HTERT RPE-1 (cell line): Measurements from ENCODE around the gene OR51A7.
"Not testable (repeated sequence)": the region's sequence is repeated elsewhere in the genome, so short reads cannot be mapped to it uniquely, and the experiment has no call there.

Experiments used
- in situ Hi-C: fragments of 300-500 bp; cut with MboI; formaldehyde crosslinking; loops from 4 replicates; pipeline ENCODE4 v1.14.3; 2020; ENCODE audit warnings: low sequenced_read_pairs

OR51A7 gene, protein sequence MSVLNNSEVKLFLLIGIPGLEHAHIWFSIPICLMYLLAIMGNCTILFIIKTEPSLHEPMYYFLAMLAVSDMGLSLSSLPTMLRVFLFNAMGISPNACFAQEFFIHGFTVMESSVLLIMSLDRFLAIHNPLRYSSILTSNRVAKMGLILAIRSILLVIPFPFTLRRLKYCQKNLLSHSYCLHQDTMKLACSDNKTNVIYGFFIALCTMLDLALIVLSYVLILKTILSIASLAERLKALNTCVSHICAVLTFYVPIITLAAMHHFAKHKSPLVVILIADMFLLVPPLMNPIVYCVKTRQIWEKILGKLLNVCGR

DNA sequence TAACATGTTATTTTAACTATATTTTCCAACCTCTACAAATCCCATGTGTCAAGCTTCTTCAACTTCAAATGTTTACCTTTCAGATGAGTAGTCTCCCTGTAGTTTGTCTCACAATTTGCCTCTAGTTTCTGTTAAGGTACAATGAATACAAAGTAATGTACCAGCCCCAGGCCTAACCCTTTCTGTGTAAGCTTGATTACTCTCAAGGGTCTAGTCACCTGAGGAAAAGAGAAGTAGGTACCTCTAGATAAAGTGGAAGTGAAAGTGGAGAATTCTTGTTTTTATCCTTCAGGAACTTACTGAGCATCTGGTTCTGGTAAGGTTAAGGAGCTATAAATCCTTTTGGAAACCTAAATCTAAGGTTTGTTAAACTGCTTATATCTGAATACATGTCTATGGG lies at the start of gene OR51A7:
TSS of gene OR51A7 (plus strand) at position 300 of the 400 bp plus-strand sequence. CDS start 3,587 bp downstream, outside the sequence.
- in situ Hi-C loops: no loop called here

DNA sequence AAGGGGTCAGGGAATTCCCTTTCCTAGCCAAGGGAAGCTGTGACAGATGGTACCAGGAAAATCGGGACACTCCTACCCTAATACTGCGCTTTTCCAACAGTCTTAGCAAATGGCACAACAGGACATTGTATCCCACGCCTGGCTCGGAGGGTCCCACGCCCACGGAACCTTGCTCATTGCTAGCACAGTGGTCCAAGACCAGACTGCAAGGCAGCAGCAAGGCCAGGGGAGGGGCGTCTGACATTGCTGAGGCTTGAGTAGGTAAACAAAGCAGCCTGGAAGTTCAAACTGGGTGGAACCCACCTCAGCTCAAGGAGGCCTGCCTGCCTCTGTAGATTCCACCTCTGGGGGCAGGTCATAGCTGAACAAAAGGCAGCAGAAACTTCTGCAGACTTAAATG lies 49.3 kb upstream of the OR51A7 start:
- in situ Hi-C loops: not testable (repeated sequence)

DNA sequence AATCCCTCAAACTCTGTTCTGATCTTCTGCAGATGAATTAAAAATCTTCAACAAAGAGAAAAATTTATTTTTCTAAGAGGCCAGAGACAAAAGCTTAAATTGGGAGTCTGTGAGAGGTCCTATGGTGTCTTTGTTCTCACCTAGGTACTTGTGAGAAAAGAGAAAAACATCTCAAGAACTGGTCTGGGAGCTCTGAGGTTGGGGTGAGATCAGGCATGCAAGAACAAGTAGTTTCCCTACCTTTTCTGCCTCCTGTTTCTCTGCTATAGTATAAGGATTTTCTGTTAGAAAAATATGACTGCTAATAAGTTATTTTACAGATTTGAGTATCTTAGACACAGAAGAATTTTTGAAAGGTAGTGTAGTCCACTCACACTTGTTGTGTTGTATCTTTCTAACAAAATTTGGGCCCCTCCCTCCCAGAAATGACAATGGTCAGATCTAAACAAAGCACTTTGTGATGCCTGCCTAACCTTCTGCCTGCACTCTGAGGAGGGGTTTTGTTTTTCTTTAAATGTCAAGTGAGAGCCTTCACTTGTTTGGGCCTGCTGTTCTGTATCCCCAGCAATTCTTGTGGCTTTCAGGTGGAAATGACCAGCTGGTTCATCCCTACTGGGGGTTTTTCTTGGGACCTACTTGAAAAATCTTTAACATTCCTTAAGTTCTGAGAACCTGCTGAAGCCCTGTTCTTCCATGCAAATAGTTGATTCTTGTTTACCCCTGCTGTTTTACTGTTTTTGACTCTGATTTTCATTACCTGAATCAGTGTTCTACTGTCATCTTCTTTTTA lies 40.9 kb upstream of the OR51A7 start:
- in situ Hi-C loops: no loop called here

DNA sequence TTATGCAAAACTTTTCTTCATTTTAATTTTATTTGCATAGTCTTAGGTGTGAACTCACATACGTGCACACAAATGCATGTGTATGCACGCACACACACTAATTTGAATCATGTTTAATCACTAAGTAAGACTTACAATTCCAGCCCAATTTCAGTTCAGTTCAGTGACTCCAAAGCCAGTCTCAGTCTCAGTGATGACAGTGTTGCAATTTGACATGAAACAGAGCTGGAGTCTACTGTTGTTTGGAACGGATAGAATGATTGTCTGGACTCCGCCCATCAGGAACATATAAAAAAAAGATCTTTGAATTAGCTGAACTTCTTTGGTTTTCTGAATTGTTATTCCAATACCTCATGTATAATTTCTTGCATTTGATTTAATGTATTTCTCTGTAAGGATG lies 39.7 kb upstream of the OR51A7 start:
- in situ Hi-C loops: no loop called here

DNA sequence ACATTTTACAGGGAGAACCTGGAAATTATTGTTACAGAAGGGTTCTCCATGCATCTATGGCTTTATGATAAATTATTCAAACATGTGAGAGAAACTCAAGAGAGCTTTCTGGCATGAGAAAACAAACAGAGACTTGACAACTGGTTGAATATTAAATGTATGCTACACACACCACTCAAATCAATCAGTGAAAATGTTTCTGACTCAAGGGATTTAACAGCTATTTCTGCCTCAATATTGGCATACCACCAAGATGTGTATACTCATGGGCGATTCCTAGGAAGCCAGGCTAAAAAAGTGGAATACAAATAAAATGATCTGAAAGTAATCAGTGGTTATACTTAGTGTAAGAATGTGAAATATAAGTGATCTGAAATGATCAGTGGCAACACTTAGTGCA lies 37.7 kb upstream of the OR51A7 start:
- in situ Hi-C loops: no loop called here

DNA sequence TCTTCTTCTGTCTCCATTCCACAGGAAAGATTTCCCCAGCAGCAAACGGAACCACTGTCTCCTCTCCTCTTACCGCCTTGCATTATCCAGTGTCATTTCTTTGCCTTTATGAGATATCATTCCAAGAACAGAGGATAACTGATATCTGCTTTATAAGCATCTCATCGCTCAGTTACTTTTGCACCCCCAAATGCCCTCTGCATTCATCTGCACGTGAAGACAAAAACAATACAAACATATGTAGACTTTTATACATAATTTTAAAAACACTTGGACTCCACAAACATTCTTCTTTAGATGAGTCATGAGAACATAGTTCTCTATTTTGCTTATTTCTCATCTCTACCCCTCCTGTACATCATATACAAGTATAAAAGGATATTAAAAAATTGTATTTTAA lies 22.4 kb upstream of the OR51A7 start:
- in situ Hi-C loops: no loop called here

DNA sequence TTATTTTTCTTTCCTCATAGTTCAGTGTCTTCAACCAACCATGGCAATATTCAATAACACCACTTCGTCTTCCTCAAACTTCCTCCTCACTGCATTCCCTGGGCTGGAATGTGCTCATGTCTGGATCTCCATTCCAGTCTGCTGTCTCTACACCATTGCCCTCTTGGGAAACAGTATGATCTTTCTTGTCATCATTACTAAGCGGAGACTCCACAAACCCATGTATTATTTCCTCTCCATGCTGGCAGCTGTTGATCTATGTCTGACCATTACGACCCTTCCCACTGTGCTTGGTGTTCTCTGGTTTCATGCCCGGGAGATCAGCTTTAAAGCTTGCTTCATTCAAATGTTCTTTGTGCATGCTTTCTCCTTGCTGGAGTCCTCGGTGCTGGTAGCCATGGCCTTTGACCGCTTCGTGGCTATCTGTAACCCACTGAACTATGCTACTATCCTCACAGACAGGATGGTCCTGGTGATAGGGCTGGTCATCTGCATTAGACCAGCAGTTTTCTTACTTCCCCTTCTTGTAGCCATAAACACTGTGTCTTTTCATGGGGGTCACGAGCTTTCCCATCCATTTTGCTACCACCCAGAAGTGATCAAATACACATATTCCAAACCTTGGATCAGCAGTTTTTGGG lies 21.6 kb upstream of the OR51A7 start, which contains the start of gene OR51T1:
TSS of gene OR51T1 (plus strand) at position 41 of the 641 bp plus-strand sequence. CDS start at position 41, 0 bp downstream.
- in situ Hi-C loops: no loop called here

DNA sequence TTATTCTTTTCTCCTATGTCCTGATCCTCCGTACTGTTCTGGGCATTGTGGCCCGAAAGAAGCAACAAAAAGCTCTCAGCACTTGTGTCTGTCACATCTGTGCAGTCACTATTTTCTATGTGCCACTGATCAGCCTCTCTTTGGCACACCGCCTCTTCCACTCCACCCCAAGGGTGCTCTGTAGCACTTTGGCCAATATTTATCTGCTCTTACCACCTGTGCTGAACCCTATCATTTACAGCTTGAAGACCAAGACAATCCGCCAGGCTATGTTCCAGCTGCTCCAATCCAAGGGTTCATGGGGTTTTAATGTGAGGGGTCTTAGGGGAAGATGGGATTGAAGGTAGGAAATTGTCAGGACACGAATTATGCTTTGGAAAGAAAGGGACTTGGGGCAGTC lies 21.0 kb upstream of the OR51A7 start:
- in situ Hi-C loops: no loop called here

DNA sequence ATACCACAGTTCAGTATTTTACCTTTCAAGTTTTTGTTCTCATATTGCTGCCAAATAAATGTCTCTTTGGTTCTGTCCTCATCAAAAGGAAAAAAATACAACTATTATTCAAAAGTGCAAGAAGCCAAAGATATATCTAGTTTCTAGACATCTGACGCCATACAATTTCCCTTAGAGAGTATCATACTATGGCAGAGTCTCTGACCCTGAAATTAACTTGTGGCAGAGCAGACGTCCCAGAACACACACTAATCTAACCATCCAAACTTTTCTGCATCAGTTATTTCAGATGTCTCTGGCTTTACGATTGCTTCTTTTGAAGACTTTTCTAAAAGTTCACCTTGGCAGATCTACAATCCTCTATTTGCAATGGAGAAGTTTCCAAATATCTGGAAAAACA lies 19.2 kb upstream of the OR51A7 start:
- in situ Hi-C loops: no loop called here

DNA sequence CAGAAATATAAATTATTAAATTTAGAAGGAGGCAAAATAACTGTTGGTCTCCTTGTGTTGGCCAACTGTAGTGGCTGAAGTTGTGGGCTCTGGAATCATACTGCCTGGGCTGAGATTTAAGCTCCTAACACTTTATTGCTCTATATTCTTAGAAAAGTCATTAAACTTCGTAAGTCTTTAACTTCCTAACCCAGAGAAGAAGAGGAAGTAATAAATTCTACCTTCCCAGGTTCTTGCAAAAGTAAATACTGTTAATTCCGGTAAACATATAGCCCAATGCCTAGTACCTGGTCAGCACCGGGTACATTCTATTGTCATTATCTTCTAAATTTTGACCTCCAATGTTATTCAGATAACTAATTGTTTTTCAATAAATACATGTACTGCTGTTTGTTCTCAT lies 17.4 kb upstream of the OR51A7 start:
- in situ Hi-C loops: no loop called here

DNA sequence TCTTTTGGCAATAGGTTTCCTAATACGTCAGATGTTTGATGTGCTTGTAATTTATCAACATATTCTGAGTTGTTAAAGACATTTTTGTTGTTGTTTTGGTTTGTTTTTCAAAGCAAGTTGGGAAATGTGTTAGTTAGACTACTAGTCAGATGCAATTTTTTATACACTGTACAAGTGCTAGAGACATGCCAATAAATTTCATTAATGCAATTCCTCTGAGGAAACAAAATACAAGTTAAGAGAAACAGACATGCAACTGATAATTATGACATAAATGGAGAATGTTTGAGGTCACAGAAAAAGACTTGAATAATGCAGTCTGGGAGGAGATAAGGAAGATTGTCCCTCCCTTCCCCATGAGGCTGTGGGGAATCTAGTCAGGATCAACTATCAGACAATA lies 16.0 kb upstream of the OR51A7 start:
- in situ Hi-C loops: no loop called here

DNA sequence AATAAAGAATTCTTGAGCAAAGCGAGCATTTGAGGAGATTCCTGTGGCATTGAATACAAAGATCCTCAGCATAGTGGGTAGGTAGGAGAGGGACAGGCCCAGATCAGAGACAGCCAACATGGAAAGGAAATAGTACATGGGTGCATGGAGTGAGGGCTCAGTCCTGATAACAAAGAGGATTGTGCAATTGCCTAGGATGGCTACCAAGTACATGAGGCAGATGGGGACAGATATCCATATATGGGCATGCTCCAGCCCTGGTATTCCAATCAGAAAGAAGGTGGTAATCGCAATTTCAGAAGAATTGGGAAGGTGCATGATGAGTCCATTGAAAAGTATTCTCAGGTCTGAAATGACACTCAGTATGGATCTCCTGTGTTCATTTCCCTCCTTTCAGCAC lies 13.3 kb upstream of the OR51A7 start:
- in situ Hi-C loops: no loop called here

DNA sequence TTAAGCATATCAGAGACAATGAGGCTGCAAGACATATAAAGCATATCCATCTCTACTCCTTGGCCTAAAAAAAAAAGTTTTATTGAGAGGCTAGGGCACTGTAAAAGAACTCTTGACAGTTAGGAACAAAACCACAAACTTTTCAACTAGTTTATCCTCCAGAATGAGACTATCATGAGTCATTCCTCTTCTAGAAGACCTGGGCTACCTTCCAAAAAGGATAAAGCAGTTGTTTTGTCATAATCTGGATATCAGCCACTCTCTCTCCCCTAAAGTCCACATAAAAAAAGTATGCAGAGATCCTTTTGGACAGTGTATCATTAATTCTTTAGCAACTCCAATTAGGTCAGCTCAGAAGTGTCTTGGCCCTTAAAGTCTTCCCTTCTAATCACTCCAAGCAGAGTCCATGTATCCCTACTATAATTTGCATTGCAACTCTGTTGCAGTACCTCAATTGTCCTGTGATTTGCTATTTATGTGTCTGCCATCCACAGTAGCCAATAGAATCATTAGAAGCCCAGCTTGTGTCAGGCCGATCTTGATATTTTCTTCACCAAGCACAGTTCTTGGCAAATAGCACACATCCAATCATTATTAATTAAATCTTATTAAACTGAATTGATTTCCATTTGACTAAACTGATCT lies 11.5 kb upstream of the OR51A7 start:
- in situ Hi-C loops: no loop called here

DNA sequence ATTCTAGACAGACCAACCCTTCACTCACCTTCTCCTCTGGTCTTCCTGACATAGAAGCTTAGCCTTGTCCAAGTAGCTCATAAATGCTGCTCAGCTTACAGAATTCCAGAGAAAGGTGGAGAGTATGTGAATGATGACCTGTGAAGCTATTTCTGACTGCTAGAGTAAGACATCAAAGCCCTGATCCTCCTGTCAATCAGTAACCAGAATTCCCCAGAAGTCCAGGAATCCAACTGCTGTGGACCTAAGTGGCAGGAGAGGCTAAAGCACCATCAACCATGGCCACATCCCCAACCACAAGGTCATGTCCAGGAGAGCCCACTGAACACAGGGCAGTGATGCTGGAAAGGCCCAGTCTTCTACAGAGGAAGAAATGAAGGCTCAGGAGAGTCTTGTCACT lies 13.0 kb downstream of the OR51A7 start:
- in situ Hi-C loops: no loop called here

DNA sequence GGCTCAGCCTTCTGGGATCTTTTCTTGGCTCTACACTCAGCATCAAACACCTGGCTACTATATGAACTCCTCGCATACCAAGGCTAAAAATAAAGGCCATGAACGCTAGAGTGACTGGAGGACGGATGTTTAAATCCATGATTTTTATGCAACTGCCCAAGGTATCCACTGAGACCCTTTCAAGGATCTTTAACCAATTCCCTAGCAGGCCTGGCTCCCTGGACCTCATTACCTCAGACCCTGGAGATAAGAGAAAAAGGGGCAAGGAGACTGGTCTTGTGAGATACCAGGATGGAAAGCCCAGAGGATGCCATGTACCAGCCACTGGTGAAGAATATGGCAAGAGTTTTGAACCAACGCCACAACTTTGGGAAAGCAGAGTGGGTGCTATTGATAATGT lies 15.7 kb downstream of the OR51A7 start, which contains the start of gene OR51G2:
TSS of gene OR51G2 (minus strand) at position 101 of the 400 bp plus-strand sequence. CDS start 3,687 bp downstream, outside the sequence.
- in situ Hi-C loops: no loop called here

DNA sequence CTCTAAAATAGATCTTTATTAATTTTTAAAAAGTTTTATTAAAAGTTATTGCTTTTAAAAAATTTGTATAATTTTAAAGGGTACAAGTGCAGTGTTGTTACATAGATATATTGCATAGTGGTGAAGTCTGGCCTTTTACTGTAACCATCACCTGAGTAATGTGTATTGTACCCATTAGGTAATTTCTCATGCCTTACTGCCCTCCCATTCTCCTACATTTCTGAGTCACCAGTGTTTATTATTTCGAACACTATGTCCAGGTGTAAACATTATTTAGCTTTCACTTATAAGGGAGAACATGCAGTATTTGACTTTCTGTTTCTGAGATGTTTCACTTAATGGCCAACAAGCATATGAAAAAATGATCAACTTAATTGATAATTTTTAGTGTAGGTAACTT lies 18.2 kb downstream of the OR51A7 start:
- in situ Hi-C loops: no loop called here

DNA sequence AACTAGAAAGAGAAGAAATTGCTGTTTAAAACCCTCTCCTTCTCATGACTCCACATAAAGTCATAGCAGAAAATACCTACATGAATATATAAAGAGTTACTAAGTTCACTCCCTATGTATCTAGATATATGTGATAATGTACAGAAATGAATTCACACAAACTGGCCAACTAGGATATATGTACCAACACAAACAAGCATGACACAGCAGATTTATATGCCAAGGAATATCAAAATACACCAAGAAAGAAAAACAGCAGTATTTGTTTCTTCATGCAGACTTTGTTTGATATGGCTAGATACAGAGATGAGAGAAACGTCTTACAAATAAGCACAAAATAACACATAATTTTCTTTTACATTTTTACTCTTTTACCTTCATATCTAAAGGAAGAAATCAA lies 18.7 kb downstream of the OR51A7 start:
- in situ Hi-C loops: no loop called here

DNA sequence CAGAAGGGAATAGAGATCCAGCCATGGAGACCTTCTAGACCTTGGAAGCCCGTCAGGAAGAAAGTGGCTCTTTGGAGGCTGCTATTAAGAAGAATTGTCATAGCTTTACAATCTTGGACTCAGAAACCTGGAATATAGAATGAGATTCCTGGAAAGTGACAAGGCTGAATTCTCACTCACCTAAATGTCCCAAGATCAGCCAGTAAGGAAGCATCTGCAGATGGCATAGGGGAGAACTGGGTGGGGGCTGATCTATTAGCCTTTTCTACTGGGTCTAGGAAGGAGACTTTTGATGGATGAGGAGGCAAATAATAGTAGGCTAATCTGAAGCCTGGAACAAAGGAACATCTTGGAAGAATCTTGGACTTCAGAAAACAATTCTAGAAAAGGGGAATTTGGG lies 20.7 kb downstream of the OR51A7 start, which contains the start of gene OR51G1:
TSS of gene OR51G1 (minus strand) at position 101 of the 400 bp plus-strand sequence. CDS start at position 101, 0 bp downstream.
- in situ Hi-C loops: no loop called here

DNA sequence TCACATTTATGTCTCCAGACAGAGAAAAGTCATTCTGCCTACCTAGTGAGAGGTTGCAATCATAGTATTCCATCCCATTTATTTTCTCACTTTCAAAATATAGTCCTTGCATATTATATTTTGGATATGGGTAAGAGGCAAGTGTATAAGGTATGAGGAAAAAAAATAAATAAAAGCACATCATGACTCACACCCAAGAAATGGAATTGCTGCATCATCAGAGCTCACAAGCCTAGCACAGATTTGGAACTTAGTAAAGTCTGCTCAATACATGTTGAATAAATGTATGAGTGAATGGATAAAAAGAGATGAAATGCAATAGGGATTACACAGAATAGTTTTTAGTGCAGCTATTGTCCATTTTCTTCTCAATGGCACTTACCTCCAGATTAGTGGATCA lies 23.0 kb downstream of the OR51A7 start:
- in situ Hi-C loops: no loop called here

DNA sequence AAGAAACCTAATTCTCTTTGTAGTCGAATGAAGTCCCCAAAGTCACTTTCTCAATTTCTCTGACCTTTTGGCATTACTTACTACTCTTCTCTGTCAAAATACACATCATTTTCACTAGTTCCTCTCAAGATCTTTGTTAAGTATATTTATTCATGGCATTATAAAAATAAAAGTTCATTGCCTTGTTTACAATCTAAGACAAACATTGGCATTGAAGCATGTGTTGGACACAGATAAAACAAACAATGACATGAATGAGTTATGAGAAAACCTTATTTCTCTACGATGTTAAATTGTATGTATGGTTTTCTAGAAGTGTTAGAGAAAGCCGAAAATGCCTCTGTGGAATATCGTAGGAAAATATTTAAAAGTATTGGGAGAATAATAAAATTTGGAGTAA lies 29.2 kb downstream of the OR51A7 start:
- in situ Hi-C loops: no loop called here

DNA sequence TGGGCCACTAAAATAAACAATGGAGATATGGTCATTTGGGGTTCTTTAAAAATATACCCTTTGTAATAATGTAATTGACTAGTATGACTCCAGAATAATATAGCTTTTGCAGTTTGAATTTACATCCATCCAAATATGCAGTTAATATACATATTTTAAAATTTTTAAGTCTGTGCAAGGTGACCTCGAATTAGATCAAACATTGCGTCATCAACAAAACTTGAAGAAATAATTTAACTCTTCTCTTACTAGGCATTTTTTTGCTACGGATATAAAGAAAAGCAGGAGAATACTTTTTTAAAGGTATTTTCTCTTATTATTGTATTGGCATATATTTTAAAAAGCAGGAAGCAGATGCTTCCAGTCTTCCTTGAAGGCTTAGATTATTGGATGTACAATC lies 33.2 kb downstream of the OR51A7 start:
- in situ Hi-C loops: no loop called here
